ENCODE results near the gene NETO2. TPM values are rescaled to one million over a fixed set of nuclear protein-coding genes. Genes with fewer than 3 reads are reported as not detected.

The NETO2 gene
- total and polyA plus RNA-seq, 9 of the 15 experiments (the other 6 are each of a cell fraction or from before 2014, with no cell fraction given), result 4.1 to 37.0 (median 22.2) TPM

DNA sequence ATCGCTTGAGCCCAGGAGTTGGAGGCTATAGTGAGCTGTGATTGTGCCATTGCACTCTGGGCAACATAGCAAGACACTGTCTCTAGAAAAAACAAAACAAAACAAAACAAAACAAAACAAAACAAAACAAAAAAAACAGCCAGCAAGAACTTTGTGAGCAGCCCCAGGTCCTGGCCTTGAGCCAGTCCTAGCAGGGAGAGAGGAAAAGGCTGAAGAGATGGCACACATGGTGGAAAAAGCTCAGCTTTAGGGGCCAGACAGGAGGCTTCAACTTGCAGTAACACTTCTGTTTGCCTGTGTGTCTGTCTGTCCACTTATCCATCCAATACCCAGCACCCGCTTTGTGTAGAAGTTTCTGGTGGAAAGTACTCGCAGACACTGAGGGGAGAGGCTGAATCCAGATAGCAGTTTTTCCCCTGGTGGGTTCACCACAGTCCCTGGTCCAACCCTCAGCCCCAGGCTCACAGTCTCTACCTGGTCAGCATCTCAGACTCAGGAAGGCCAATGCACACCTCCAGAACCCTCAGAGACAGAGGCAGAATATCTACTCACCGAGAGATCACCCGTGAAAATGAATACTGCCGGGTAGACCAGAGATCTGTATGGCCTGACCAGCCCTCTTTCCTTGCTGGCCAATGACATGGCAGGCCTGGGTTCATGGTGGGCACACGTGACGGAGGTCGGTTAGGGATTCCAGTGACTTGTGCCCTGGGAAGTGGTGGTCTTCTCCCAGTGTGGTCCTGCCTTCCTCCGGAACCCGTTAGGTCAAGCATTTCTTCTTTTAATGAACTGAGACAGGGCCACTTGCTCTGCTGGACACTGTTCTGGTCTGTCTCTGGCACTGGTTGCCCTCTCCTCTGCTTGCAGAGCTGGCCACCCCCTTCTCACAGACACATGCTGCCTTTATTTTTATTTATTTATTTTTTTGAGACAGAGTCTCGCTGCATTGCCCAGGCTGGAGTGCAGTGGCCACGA lies 90.8 kb downstream of the NETO2 start:
- no peak overlapping the region for H3K27ac ChIP-seq (ENCODE audit: extremely low read depth, low read depth, low read length)
- no peak overlapping the region for H3K4me3 ChIP-seq
- ATAC-seq (no peak), FAIRE-seq (no peak), DNase-seq (ENCODE audit: extremely low read depth in 1 of 4, low spot score in 3 of 4) (no peak)
- H3K79me2 ChIP-seq (ENCODE audit: control insufficient read depth, insufficient read depth, low read length), result no peaks in the 10 kb centered on the region
- CTCF ChIA-PET (ENCODE audit: low intra/inter-chr PET ratio), result no interaction called here
- peaks cover 0 to 8% of the 10 kb centered on the region in 2 experiments; a peak in 1 of 5 replicates for H3K4me1 ChIP-seq (replicated peaks in 1 of 2; ENCODE audit: control insufficient read depth in 2 of 2, insufficient read depth in 2 of 2, low read length in 2 of 2)
- BruUV-seq (replicated peaks), result no TSS peak
- H3K4me2 ChIP-seq (ENCODE audit: insufficient read depth, low read length), result no peak overlapping the region
- H3K27me3 ChIP-seq (ENCODE audit: control insufficient read depth in 2 of 2, insufficient read depth in 2 of 2, low read length in 2 of 2), result peaks cover 41 to 93% of the 10 kb centered on the region in 2 experiments
- in situ Hi-C loops (cut with MboI) (no loop called here), intact Hi-C loops (cut with micrococcal nuclease) (no loop called here)
- H2AFZ ChIP-seq (ENCODE audit: low read depth, low read length), result no peak overlapping the region
- H3K9me1 ChIP-seq (ENCODE audit: control insufficient read depth, insufficient read depth, low read length), result no peaks in the 10 kb centered on the region
- H3K36me3 ChIP-seq (ENCODE audit: control insufficient read depth, insufficient read depth, low read length), result no peaks in the 10 kb centered on the region
- H4K20me1 ChIP-seq (replicated peaks; ENCODE audit: control insufficient read depth, insufficient read depth, low read length), result no peaks in the 10 kb centered on the region
- H3K9me3 ChIP-seq (replicated peaks; ENCODE audit: control insufficient read depth, insufficient read depth, low read depth, low read length), result no peaks in the 10 kb centered on the region; the same call in 1 of the 2 replicates
- no peak overlapping the region for H3K9ac ChIP-seq (ENCODE audit: insufficient read depth in 1 of 2, low read depth in 2 of 2, low read length in 2 of 2)
- WGBS (ENCODE audit: insufficient coverage, low coverage, missing lambda C conversion rate), result 1% methylated on average over 13 of the region's 13 CpGs
- POLR2A ChIA-PET, result interaction anchor here (0.6 to 1.6 kb wide), 4 partner anchors 13 to 803 kb away, joined by 3 to 5 read pairs (median 4); no protein-coding TSS in a partner anchor
- no peak for TF ChIP-seq POLR3A (IDR thresholded peaks at IDR 0.05; ENCODE audit: borderline replicate concordance, extremely low read depth, insufficient read depth, insufficient read length)
- TF ChIP-seq USF2 (CRISPR knock-in tag; IDR thresholded peaks at IDR 0.05), result peak; percentile 7; the same call in 1 of the 2 replicates
- TF ChIP-seq JUN (IDR thresholded peaks at IDR 0.05; ENCODE audit: borderline replicate concordance, low read depth, low read length), result no peak
- TF ChIP-seq JUN (CRISPR knock-in tag; IDR thresholded peaks at IDR 0.05; ENCODE audit: borderline replicate concordance), result no peak
- TF ChIP-seq TCF7 (IDR thresholded peaks at IDR 0.05; ENCODE audit: borderline replicate concordance), result no peak
- TF ChIP-seq NFIC (IDR thresholded peaks at IDR 0.05), result peak; percentile 45; the same call in 1 of the 2 replicates
